Fibroblast of lung (primary cell): ENCODE results near the gene DPYSL4. TPM values are rescaled to one million over a fixed set of nuclear protein-coding genes. Genes with fewer than 3 reads are reported as not detected.
"Not testable (repeated sequence)": the region's sequence is repeated elsewhere in the genome, so short reads cannot be mapped to it uniquely, and the experiment has no call there.

Source experiments
- DNase-seq, 2 donors: peaks; one replicate each; pipeline versions ENCODE4 v3.0.0 to v3.0.0-alpha.2; 2010; ENCODE audit warnings: low read depth in 2 of 2
- H2AFZ ChIP-seq: 2 replicates; pipeline ENCODE4 v1.5.1; 2012; ENCODE audit warnings: low read length, control low read depth, inconsistent platforms
- H3K27ac ChIP-seq: 2 replicates; pipeline ENCODE4 v1.5.1; 2011; ENCODE audit warnings: low read length, control low read depth; ENCODE audit not compliant: insufficient read depth
- H3K27me3 ChIP-seq: 2 replicates; pipeline ENCODE4 v1.5.1; 2011; ENCODE audit warnings: mild to moderate bottlenecking, low read length; ENCODE audit not compliant: control insufficient read depth, insufficient read depth
- H3K36me3 ChIP-seq: 2 replicates; pipeline ENCODE4 v1.5.1; 2011; ENCODE audit warnings: low read length; ENCODE audit not compliant: control insufficient read depth, insufficient read depth
- H3K4me1 ChIP-seq: 2 replicates; pipeline ENCODE4 v1.5.1; 2011; ENCODE audit warnings: low read length; ENCODE audit not compliant: control insufficient read depth, insufficient read depth; ENCODE audit errors: extremely low read depth
- H3K4me2 ChIP-seq: 2 replicates; pipeline ENCODE4 v1.5.1; 2011; ENCODE audit warnings: low read length, control low read depth; ENCODE audit not compliant: insufficient read depth; ENCODE audit errors: extremely low read depth
- H3K4me3 ChIP-seq, 4 experiments: fragments of 200-600 bp in 1 of 4; sonication (generic) in 1 of 4; replicated peaks in 1 of 4; 2 replicates each; pipeline ENCODE4 v1.5.1; 2011 to 2016; ENCODE audit warnings: low read length in 4 of 4, low read depth in 3 of 4, mild to moderate bottlenecking in 3 of 4, control low read depth in 2 of 4, inconsistent platforms in 1 of 4, mixed read lengths in 1 of 4; ENCODE audit not compliant: insufficient read depth in 1 of 4; ENCODE audit errors: control extremely low read depth in 1 of 4
- H3K79me2 ChIP-seq: 2 replicates; pipeline ENCODE4 v1.5.1; 2012; ENCODE audit warnings: mild to moderate bottlenecking, low read length, inconsistent platforms; ENCODE audit not compliant: control insufficient read depth, insufficient read depth
- H3K9ac ChIP-seq: 2 replicates; pipeline ENCODE4 v1.5.1; 2011; ENCODE audit warnings: mild to moderate bottlenecking, low read length, control low read depth; ENCODE audit not compliant: insufficient read depth
- H3K9me3 ChIP-seq: 2 replicates; pipeline ENCODE4 v1.5.1; 2012; ENCODE audit warnings: low read depth, low read length; ENCODE audit not compliant: control insufficient read depth, insufficient read depth
- H4K20me1 ChIP-seq: 2 replicates; pipeline ENCODE4 v1.5.1; 2011; ENCODE audit warnings: low read length; ENCODE audit not compliant: control insufficient read depth, insufficient read depth; ENCODE audit errors: extremely low read depth
- CTCF ChIP-seq, 2 donors: IDR thresholded peaks in 1 of 2; conservative IDR thresholded peaks in 1 of 2; 1 replicate in 1 of 2; 2 replicates in 1 of 2; pipeline ENCODE4 v1.5.1; 2011 to 2012; ENCODE audit warnings: low read length in 2 of 2, control low read depth in 1 of 2, inconsistent platforms in 1 of 2, low read depth in 1 of 2, mild to moderate bottlenecking in 1 of 2
- EZH2 ChIP-seq: IDR thresholded peaks from 2 replicates; pipeline ENCODE4 v1.5.1; 2012; ENCODE audit warnings: low read length, control low read depth, mild to moderate bottlenecking; ENCODE audit errors: missing control alignments
- polyA plus RNA-seq, 2 donors: library from polyadenylated mRNA; depleted of rRNA in 1 of 2; stranded (reverse) in 1 of 2; unstranded in 1 of 2; fragments of >200 nt; gene quantifications; 2 replicates each; pipeline ENCODE4 v1.2.1, GENCODE V29; 2011 to 2012; ENCODE audit warnings: missing spikeins in 1 of 2
- total RNA-seq: library from RNA; depleted of rRNA; stranded (reverse); fragments of >200 nt; gene quantifications from 2 replicates; pipeline ENCODE4 v1.2.1, GENCODE V29; 2014

Gene DPYSL4
- total and polyA plus RNA-seq, 2 donors (not counting 1 experiment from before 2014, with no cell fraction given), result 0.83 to 1.4 TPM

GRCh38 chr10:132212816-132213215 is 26.1 kb downstream of the DPYSL4 start:
- H3K4me1 ChIP-seq, result no peaks in the 10 kb centered on the region
- no peak for TF ChIP-seq EZH2
- no peak for TF ChIP-seq CTCF (conservative IDR thresholded peaks at IDR 0.05 in 1 of 2, IDR thresholded peaks at IDR 0.05 in 1 of 2; ENCODE audit: low read depth in 1 of 2, low read length in 2 of 2)
- no peak overlapping the region for H3K27ac ChIP-seq
- H4K20me1 ChIP-seq, result no peaks in the 10 kb centered on the region
- no peaks in the 10 kb centered on the region for H3K9me3 ChIP-seq
- H3K4me3 ChIP-seq, result no peak overlapping the region
- no peak overlapping the region for H3K9ac ChIP-seq
- H2AFZ ChIP-seq, result no peak overlapping the region
- H3K79me2 ChIP-seq, result no peaks in the 10 kb centered on the region
- DNase-seq, result no peak
- no peaks in the 10 kb centered on the region for H3K36me3 ChIP-seq
- H3K27me3 ChIP-seq, result no peaks in the 10 kb centered on the region
- H3K4me2 ChIP-seq, result no peak overlapping the region

- no peak overlapping the region for H3K9ac ChIP-seq
- H3K36me3 ChIP-seq, result no peaks in the 10 kb centered on the region
- no peak overlapping the region for H3K4me3 ChIP-seq
- no peaks in the 10 kb centered on the region for H3K79me2 ChIP-seq
- H3K27ac ChIP-seq, result no peak overlapping the region
- H3K4me2 ChIP-seq, result no peak overlapping the region
- DNase-seq, result no peak
- H4K20me1 ChIP-seq, result no peaks in the 10 kb centered on the region
- no peak for TF ChIP-seq CTCF (conservative IDR thresholded peaks at IDR 0.05 in 1 of 2, IDR thresholded peaks at IDR 0.05 in 1 of 2; ENCODE audit: low read depth in 1 of 2, low read length in 2 of 2)
- TF ChIP-seq EZH2, result no peak
- no peak overlapping the region for H2AFZ ChIP-seq
- no peaks in the 10 kb centered on the region for H3K4me1 ChIP-seq
- H3K9me3 ChIP-seq, result no peaks in the 10 kb centered on the region
- H3K27me3 ChIP-seq, result no peaks in the 10 kb centered on the region
These were observed 27.2 kb downstream of the DPYSL4 start for GRCh38 chr10:132213917-132214316.

- H3K36me3 ChIP-seq, H4K20me1 ChIP-seq, H3K27me3 ChIP-seq, H3K9me3 ChIP-seq, H3K4me3 ChIP-seq, DNase-seq, H3K4me1 ChIP-seq, H3K4me2 ChIP-seq, H3K79me2 ChIP-seq, H2AFZ ChIP-seq, H3K27ac ChIP-seq, H3K9ac ChIP-seq: not testable (repeated sequence)
These were observed 29.7 kb downstream of the DPYSL4 start for GRCh38 chr10:132216441-132216840.
